K562 (cell line): ENCODE data around the gene ACTN2.

ENCODE experiments used
- ARNT ChIP-seq, 2 experiments: fragments of 450-650 bp; IDR thresholded peaks; 2 replicates each; pipeline ENCODE4 v1.6.1; 2016; ENCODE audit warnings: mild to moderate bottlenecking in 1 of 2
- CTCF ChIP-seq, 3 experiments: IDR thresholded peaks in 2 of 3; conservative IDR thresholded peaks in 1 of 3; 2 replicates each; pipeline ENCODE4 v1.5.1; 2011 to 2012; ENCODE audit warnings: low read length in 3 of 3, mild to moderate bottlenecking in 3 of 3, control low read depth in 2 of 3, improper control_type of control experiment in 1 of 3, inconsistent platforms in 1 of 3, low read depth in 1 of 3, mixed read lengths in 1 of 3, moderate library complexity in 1 of 3; ENCODE audit not compliant: insufficient read depth in 2 of 3
- ETS1 ChIP-seq: conservative IDR thresholded peaks from 2 replicates; pipeline ENCODE4 v1.6.1; 2011; ENCODE audit warnings: low read depth, mild to moderate bottlenecking, low read length; ENCODE audit not compliant: control insufficient read depth
- MAFK ChIP-seq: IDR thresholded peaks from 2 replicates; pipeline ENCODE4 v1.6.1; 2011; ENCODE audit warnings: low read length, improper control_type of control experiment
- MXI1 ChIP-seq: IDR thresholded peaks from 2 replicates; pipeline ENCODE4 v1.6.1; 2011; ENCODE audit warnings: low read depth, mild to moderate bottlenecking, improper control_type of control experiment, low read length

DNA sequence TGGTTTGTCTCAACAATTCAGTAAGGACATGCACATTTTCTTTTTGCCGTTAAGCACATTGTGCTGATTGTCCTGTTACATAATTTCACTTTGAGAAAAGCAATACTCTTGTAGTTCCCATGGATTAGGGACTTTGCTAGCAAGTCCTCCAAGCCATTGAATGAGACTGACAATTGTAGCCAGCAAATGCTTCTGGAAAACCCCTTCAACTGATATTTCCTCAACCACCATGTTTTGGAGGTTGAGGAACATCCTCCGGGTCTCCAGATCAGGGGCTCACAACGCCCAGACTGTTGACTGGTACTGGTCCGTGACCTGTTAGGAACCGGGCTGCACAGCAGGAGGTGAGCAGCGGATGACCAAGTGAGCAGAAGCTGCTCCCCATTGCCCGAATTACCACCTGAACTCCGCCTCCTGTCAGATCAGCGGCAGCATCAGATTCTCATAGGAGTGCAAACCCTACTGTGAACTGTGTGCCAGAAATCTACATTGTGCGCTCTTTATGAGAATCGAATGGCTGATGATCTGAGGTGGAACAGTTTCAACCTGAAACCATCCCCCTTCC lies 24.1 kb downstream of the ACTN2 start:
- TF ChIP-seq MXI1, result no peak
- TF ChIP-seq ARNT (IDR thresholded peaks at IDR 0.05), result no peak
- TF ChIP-seq CTCF (IDR thresholded peaks at IDR 0.05 in 2 of 3, conservative IDR thresholded peaks at IDR 0.05 in 1 of 3; ENCODE audit: insufficient read depth in 2 of 3, low read depth in 1 of 3, low read length in 3 of 3), result no peak
- no peak for TF ChIP-seq ETS1
- TF ChIP-seq MAFK, result no peak
